Stimulated activated CD4-positive, alpha-beta T cell treated with anti-CD3 and anti-CD28 coated beads, TNF-alpha, amount 100 ng/mL, for 1 hour (primary cell): Measurements from ENCODE around the gene ZBTB7A.

Experiments
- DNase-seq, 3 donors: peaks; one replicate each; pipeline ENCODE4 v3.0.0-alpha.2; 2020; ENCODE audit warnings: low read depth in 3 of 3, low spot score in 1 of 3

The ZBTB7A gene

DNA sequence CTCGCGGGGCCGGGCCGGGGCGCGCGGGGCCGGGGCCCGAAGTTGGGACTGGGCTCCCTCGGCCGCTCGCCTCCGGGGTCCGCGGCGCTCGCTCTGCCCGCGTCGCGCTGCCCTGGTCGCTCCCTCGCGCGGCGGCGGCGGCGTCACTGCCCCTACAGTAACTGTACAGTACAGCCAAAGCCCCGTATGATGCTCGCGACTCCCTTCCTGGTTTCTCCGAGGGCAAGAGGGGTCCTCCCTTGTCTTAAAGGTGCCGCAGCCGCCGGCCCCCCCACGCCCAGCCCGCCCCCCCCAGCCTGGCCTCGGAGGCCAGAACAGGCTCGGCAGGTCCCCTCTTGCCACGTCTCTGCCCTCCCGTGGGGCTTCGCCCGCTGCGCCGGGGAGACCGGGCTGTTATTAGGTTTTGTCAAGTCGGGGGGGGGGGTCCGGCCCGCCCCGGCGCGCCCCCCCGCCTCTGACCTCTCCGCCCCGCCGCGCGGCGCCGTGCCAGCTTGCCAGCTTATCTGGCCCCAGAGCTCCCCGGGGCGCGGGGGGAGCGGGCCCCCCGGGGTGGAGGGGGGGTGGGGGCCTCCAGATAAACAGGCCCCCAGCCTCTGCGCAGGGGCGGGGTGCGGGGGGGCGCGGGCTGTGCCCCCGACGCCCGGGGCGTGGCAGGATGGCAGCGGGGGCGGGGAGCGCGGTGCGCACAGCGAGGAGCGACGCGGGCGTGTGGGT is at the start of gene ZBTB7A:
TSS of gene ZBTB7A (minus strand) at position 218 of the 714 bp plus-strand sequence. CDS start 11,667 bp downstream, outside the sequence.
- peak in 2 of 3 donors; percentile 54 to 58 for DNase-seq

- DNase-seq, result no peak
Measured at GRCh38 chr19:4115818-4116385, 49.2 kb upstream of the ZBTB7A start.

GRCh38 chr19:4115050-4115817 is 48.5 kb upstream of the ZBTB7A start:
- peak in 2 of 3 donors; percentile 24 to 29 for DNase-seq

DNA sequence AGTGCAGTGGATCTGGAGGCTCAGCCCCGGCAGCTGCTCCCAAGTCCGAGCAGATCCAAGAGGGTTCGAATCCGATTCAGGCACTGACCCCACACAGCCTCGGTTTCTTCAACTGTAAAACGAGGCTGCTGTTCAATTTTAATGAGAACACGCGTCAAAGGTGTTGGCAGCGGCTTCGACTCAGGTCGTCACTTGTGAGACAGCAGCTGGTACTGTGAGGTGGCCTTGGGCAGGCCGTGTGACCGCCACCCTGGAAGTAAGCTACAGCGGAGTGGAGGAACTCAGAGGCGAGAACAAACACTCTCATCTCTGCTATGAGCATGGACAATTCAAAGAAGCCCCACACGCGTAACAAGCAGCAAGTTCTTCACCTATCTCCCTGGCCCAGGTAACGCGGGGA is 47.5 kb upstream of the ZBTB7A start:
- no peak for DNase-seq

DNA sequence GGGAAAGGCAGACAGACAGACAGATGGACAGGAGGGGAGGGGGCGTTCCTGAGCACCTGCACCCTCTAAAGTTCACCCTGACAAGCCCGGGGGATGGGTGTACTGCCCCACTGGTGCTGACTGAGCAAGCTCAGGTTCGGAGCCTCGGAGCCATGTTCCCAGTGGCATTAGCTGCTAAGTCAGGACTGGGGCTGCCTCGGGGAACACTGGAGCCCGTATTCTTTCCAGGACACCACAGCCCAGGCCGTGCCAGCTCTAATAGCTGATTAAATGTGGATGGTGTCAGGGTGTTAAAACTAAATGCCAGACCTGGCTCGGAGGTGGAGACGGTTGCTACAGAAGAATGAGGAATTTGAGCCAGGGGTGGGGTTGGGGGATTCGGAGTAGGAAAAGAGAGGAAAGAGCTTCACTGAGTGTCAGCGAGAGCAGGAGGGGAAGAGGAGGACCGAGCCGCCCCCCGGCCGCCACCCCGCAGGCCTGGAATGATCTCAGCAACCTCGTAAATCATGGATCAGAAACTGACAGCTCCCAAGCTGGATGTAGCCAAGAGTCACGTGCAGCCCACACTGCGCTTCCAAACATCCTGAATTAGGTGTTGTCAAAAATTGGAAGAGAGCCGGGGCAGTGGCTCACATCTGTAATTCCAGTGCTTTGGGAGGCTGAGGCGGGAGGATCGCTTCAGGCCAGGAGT is 46.8 kb upstream of the ZBTB7A start:
- no peak for DNase-seq

DNA sequence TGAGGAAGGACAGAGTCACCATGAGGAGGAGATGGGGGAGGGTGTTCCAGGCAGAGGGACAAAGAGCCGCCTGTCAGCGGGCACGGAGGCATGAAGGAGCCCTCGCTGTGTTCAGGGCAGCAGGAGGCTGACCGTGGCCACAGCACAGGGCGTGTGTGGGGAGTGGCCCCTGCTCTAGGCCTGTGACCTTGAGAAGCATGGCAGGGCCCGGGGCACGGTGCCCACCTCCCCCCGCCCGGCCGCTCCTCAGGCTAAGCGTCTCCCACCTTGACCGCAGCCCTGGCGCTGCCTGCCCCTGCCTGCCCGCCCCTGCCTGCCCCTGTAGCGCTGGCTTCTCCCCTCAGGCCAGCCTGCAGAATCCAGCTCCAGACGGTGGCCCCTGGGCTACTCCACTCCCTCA is 45.7 kb upstream of the ZBTB7A start:
- no peak for DNase-seq

DNA sequence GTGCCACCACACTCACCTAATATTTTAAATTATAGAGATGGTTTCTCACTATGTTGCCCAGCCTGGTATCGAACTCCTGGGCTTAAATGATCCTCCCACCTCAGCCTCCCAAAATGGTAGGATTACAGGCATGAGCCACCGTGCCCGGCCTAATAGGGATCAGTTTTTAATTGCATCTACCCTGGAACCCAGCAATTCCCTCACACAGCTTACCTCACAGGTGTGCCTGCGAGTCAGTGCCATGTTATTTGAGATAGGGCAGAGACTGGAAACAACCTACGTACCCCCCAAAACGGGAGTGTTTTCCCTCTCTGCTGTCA is 42.9 kb upstream of the ZBTB7A start:
- DNase-seq, result no peak

DNA sequence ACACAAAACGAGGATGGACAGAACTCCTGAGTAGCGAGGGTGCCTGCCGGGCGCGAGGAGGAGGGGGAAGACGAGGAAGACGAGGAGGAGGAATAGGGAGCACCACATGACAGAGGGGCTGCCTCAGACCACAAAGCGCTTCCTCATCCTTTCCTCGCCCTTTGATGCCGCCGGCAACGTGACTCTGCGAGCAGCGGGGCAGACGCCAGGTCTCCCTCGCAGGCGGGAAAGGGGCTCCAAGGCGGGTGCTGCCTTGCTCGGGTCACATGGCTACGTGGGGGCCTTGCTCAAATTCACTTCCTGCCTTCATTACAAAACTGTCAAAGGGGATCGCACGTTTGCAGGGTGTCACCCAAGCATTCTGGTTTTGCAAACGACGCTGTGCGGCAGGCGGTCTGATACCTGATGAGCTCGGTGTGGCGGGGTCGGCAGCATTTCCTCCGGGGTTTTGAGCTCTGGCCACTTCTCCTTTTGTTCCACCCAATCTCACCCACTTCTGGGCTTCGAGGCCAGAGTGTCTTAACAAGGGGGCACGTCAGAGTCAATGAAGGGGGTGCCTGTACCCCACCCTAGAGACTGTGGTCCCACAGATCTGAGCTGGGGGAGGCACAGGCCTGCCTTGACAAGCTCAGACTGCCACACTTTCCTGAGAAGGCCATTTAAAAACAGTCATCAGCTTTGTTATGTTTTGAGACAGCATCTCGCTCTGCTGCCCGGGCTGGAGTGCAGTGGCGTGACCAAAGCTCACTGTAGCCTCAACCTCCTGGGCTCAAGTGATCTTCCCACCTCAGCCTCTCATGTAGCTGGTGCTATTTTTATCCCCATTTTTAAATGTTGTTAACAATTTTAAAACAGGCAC is 42.3 kb upstream of the ZBTB7A start:
- DNase-seq, result peak in 2 of 3 donors; percentile 46 to 49

GRCh38 chr19:4103080-4103433 is 36.4 kb upstream of the ZBTB7A start:
- DNase-seq, result no peak

GRCh38 chr19:4102339-4103079 is 35.8 kb upstream of the ZBTB7A start:
- DNase-seq, result no peak

- no peak for DNase-seq
Measured at GRCh38 chr19:4101496-4101770, 34.7 kb upstream of the ZBTB7A start.

DNA sequence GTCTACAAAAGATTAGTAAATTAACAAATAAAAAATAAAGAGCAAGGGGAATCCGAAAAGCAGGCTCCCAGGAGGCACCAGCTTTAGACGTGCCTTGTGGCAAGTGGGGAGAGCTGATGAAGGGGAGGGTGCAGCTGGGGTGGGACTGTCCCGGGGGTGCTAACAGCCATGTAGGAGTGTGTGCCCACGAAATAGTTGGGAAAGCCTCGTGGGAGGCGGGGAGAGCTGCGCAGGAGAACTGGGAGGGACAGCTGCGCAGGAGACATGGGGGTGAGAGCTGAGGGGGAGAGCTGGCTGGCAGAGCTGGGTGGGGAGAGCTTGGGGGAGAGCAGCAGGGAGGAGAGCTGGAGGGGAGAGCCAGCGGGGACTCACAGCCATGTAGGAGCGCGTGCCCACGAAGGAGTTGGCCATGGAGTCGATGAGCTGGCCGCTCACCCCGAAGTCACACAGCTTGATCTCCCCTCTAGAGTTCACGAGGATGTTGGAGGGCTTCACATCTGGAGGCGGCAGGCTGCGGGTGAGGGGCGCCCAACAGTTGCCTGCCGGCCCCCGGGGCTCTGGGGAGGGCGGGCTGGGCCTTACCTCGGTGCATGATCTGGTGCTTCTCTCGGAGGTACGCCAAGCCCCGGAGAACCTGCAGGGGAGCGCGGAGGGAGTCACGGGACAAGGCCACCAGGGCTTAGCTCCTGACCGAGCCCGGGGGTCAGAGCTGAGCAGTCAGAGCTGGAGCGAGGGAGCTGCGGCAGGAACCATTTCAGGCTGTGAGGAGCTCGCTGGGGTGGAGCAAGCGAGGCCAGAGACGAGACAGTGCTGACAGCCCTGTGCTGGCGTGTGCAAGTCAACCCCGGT is 34.2 kb upstream of the ZBTB7A start:
- DNase-seq, result no peak

GRCh38 chr19:4099041-4099764 is 32.5 kb upstream of the ZBTB7A start:
- DNase-seq, result no peak

DNA sequence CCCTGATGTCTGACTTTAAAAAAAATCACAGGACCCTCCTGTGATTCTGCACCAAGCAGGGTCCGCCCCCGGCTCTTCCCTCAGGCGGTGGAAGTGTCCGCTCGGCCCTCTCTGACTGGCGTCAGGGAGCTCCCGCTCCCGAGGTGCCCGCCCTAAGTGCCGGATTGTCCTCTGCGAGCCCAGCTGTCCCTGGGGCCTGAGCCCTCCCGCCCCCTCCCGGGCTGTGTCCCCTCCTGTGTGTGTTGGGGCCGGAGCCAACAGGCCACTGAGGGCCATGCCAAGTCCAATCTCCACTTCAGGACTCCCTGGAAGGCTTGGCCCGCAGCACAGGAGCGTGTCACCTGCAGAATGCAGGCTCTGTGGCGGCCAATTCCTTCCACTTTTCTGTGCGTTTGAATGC is 31.8 kb upstream of the ZBTB7A start:
- DNase-seq, result no peak

- DNase-seq, result no peak
Measured at GRCh38 chr19:4097501-4097900, 30.8 kb upstream of the ZBTB7A start.

- no peak for DNase-seq
Measured at GRCh38 chr19:4096049-4096892, 29.6 kb upstream of the ZBTB7A start.

DNA sequence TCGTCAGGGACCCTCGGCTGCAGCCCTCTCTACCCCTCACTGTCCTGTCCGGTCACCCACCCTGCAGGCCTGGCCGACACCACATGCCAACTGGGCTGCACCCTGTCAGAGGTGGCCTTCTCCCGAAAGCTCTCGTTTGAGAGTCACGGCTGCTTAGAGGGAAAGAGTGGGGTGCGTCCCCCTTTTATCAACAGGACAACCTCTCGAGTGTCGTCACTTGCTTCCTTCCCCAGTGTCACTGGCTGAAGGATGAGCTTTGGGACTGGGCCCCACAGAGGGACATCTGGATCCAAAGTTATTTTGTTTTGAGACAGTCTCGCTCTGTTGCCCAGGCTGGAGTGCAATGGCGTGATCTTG is 28.8 kb upstream of the ZBTB7A start:
- no peak for DNase-seq
